ENCODE data around the gene TM9SF3. TPM values are rescaled to one million over a fixed set of nuclear protein-coding genes. Genes with fewer than 3 reads are reported as not detected.
A peak's percentile ranks its signal among the peaks of the same experiment; 100 is the strongest.

The TM9SF3 gene
- 79.3 TPM for total RNA-seq (2021; ENCODE audit: unreplicated experiment)
- polyA plus RNA-seq (2012) = 16.6 and 17.7 TPM in 2 replicates
- Bru-seq, nascent RNA = percentile 96 among the genes with signal in this experiment
- percentile 94 among the genes with signal in this experiment for BruChase-seq, experiment 1, labeled RNA remaining after a 6-hour chase
- percentile 92 among the genes with signal in this experiment for BruChase-seq, experiment 2, labeled RNA remaining after a 2-hour chase
- long read RNA-seq, full-length matches to known transcripts = 389 of 453 reads
- long read RNA-seq, partial matches to known transcripts = 27 of 453 reads
- long read RNA-seq, other reads (novel, unspliced or antisense) = 37 of 453 reads

GRCh38 chr10:96586419-96587263, at the start of gene TM9SF3:
Gene TM9SF3, minus strand, starts transcription at chr10:96587012. Its CDS starts 177 bp downstream, at chr10:96586835.
- CTCF ChIA-PET = interaction anchor here (1.0 kb wide), 1 partner anchor 192 kb away, joined by 3 read pairs; no protein-coding TSS in a partner anchor
- Histone ChIP-seq H3K9me3 (ENCODE audit: control insufficient read depth in 1 of 2, insufficient read depth in 1 of 2, low read depth in 1 of 2, low read length in 2 of 2) (no peaks in the 10 kb centered on the region), H2AFZ (ENCODE audit: low read depth, low read length, poor library complexity, severe bottlenecking) (no peak within 1 kb of the TSS), H3K4me2 (ENCODE audit: low read length) (peak within 1 kb of the TSS; percentile 93), H3K27ac (ENCODE audit: low read depth, low read length) (peak within 1 kb of the TSS; percentile 95), H3K4me1 (ENCODE audit: control insufficient read depth in 1 of 2, insufficient read depth in 2 of 2, low read length in 2 of 2) (peaks cover 14 to 33% of the 10 kb centered on the region in 2 experiments), H4K20me1 (ENCODE audit: insufficient read depth) (peaks cover 15% of the 10 kb centered on the region; the same call in 1 of the 2 replicates), H3K36me3 (ENCODE audit: control insufficient read depth in 1 of 2, insufficient read depth in 2 of 2, low read length in 2 of 2) (no peaks in the 10 kb centered on the region), H3K9me2 (ENCODE audit: insufficient read depth) (no peaks in the 10 kb centered on the region), H3K9ac (ENCODE audit: low read length) (peak within 1 kb of the TSS; percentile 91), H3K4me3 (replicated peaks in 1 of 2; ENCODE audit: low read depth in 1 of 2, low read length in 2 of 2) (peak within 1 kb of the TSS; percentile 80 to 84), H3K27me3 (ENCODE audit: insufficient read depth, low read length) (no peaks in the 10 kb centered on the region), H3K79me2 (ENCODE audit: insufficient read depth, low read length) (peaks cover 51% of the 10 kb centered on the region)
- intact Hi-C loops (cut with micrococcal nuclease) = no loop called here
- RAD21 ChIA-PET (ENCODE audit: low non-redundant PET in 1 of 2, low total read pairs in 2 of 2, uncharacterized antibody in 2 of 2, unreplicated experiment in 2 of 2) = no interaction called here
- DNase-seq (ENCODE audit: low read depth, low spot score) (peak; percentile 49), ATAC-seq (peak; percentile 87)
- POLR2A ChIA-PET = no interaction called here
- BruUV-seq (replicated peaks) = no TSS peak
- TF ChIP-seq EZH2phosphoT487 (IDR thresholded peaks at IDR 0.05; ENCODE audit: borderline replicate concordance) (no peak), ZFX (IDR thresholded peaks at IDR 0.05) (peak; percentile 100), POLR2AphosphoS5 (IDR thresholded peaks at IDR 0.05; ENCODE audit: low read depth, low read length) (peak; percentile 83), CBX3 (IDR thresholded peaks at IDR 0.05; ENCODE audit: low read depth) (no peak), CEBPB (IDR thresholded peaks at IDR 0.05; ENCODE audit: low read depth) (no peak), CTCF (IDR thresholded peaks at IDR 0.05 in 2 of 3, conservative IDR thresholded peaks at IDR 0.05 in 1 of 3; ENCODE audit: borderline replicate concordance in 1 of 3, insufficient read depth in 1 of 3, low read depth in 2 of 3, low read length in 2 of 3) (no peak), JUND (IDR thresholded peaks at IDR 0.05) (no peak), SP1 (IDR thresholded peaks at IDR 0.05; ENCODE audit: low read depth) (no peak; the same call in 1 of the 2 replicates), POLR2A (IDR thresholded peaks at IDR 0.05; ENCODE audit: borderline replicate concordance, extremely low read depth, insufficient read depth, insufficient read length) (peak; percentile 93), SRF (IDR thresholded peaks at IDR 0.05; ENCODE audit: low read depth) (no peak), SIN3A (IDR thresholded peaks at IDR 0.05; ENCODE audit: low read depth) (no peak; the same call in 1 of the 2 replicates), REST (IDR thresholded peaks at IDR 0.05; ENCODE audit: low read depth) (no peak), ZBTB33 (IDR thresholded peaks at IDR 0.05; ENCODE audit: extremely low read depth, insufficient replicate concordance, low read length) (no peak), RAD21 (IDR thresholded peaks at IDR 0.05; ENCODE audit: low read depth) (no peak), ELF1 (IDR thresholded peaks at IDR 0.05; ENCODE audit: borderline replicate concordance, low read depth) (no peak), FOSL1 (IDR thresholded peaks at IDR 0.05; ENCODE audit: low read depth) (no peak; the same call in 1 of the 2 replicates), EGR1 (IDR thresholded peaks at IDR 0.05; ENCODE audit: low read depth) (0 out of 2 replicates have a peak, but pooled peaks have one; percentile 1), ZNF274 (IDR thresholded peaks at IDR 0.05; ENCODE audit: low read depth, low read length) (no peak)

All from HCT116 (cell line).